HepG2 (cell line): ENCODE measurements around the gene DENND5B. TPM values are rescaled to one million over a fixed set of nuclear protein-coding genes. Genes with fewer than 3 reads are reported as not detected.

Source experiments
- ATF4 ChIP-seq, 2 experiments: fragments of 450-650 bp in 1 of 2; sonication (generic) in 1 of 2; formaldehyde crosslinking; IDR thresholded peaks; 2 replicates each; pipeline versions ENCODE4 v1.5.0 to v1.8.0; 2020 to 2022; ENCODE audit warnings: mild to moderate bottlenecking in 1 of 2, missing genetic modification reagents in 1 of 2
- KLF6 ChIP-seq: IDR thresholded peaks from 2 replicates; pipeline ENCODE4 v1.8.0; 2016; ENCODE audit warnings: missing biosample characterization, missing genetic modification reagents
- NR2F1 ChIP-seq, 2 experiments: fragments of 450-650 bp in 1 of 2; formaldehyde crosslinking in 1 of 2; IDR thresholded peaks; 2 replicates each; pipeline versions ENCODE4 v1.5.0 to v1.6.1; 2016 to 2020; ENCODE audit warnings: mild to moderate bottlenecking in 1 of 2, missing compliant biosample characterization in 1 of 2, missing genetic modification reagents in 1 of 2, moderate library complexity in 1 of 2
- NR2F6 ChIP-seq, 2 experiments: IDR thresholded peaks; 2 replicates each; pipeline ENCODE4 v1.6.1; 2016; ENCODE audit warnings: antibody characterized with exemption in 1 of 2, mild to moderate bottlenecking in 1 of 2
- RARA ChIP-seq: IDR thresholded peaks from 2 replicates; pipeline ENCODE4 v1.6.1; 2016; ENCODE audit warnings: missing genetic modification reagents, missing compliant biosample characterization
- RARG ChIP-seq: sonication (generic); formaldehyde crosslinking; IDR thresholded peaks from 2 replicates; pipeline ENCODE4 v1.4.0; 2020; ENCODE audit warnings: low read depth, mild to moderate bottlenecking, missing genetic modification reagents
- RFX3 ChIP-seq: IDR thresholded peaks from 2 replicates; pipeline ENCODE4 v1.6.1; 2016; ENCODE audit warnings: missing biosample characterization, missing genetic modification reagents
- SRSF9 ChIP-seq: fragments of 200-400 bp; formaldehyde crosslinking; IDR thresholded peaks from 2 replicates; pipeline ENCODE4 v1.6.1; 2018; ENCODE audit warnings: borderline replicate concordance, mild to moderate bottlenecking, low read depth, low read length; ENCODE audit not compliant: insufficient read depth, poor library complexity, severe bottlenecking
- TBX3 ChIP-seq: fragments of 450-650 bp; IDR thresholded peaks from 2 replicates; pipeline ENCODE4 v1.6.1; 2017; ENCODE audit warnings: antibody characterized with exemption, mild to moderate bottlenecking, inconsistent platforms, borderline replicate concordance
- ZHX2 ChIP-seq, 2 experiments: sonication (generic) in 1 of 2; formaldehyde crosslinking in 1 of 2; IDR thresholded peaks; 2 replicates each; pipeline versions ENCODE4 v1.6.1 to v1.9.0; 2014 to 2022; ENCODE audit warnings: antibody characterized with exemption in 1 of 2, borderline replicate concordance in 1 of 2, inconsistent platforms in 1 of 2, low read depth in 1 of 2, missing genetic modification reagents in 1 of 2
- ZNF101 ChIP-seq: sonication (generic); formaldehyde crosslinking; IDR thresholded peaks from 2 replicates; pipeline ENCODE4 v1.4.0; 2020; ENCODE audit warnings: mild to moderate bottlenecking, low read depth, missing genetic modification reagents, borderline replicate concordance
- ZNF12 ChIP-seq: sonication (generic); formaldehyde crosslinking; IDR thresholded peaks from 2 replicates; pipeline ENCODE4 v1.5.0; 2020; ENCODE audit warnings: missing genetic modification reagents
- ZNF562 ChIP-seq: sonication (generic); formaldehyde crosslinking; IDR thresholded peaks from 2 replicates; pipeline ENCODE4 v1.8.0; 2022; ENCODE audit warnings: missing genetic modification reagents, borderline replicate concordance
- ZNF580 ChIP-seq: IDR thresholded peaks from 2 replicates; pipeline ENCODE4 v1.6.1; 2016; ENCODE audit warnings: low read depth, borderline replicate concordance
- ZNF691 ChIP-seq: sonication (generic); formaldehyde crosslinking; IDR thresholded peaks from 2 replicates; pipeline ENCODE4 v1.4.0; 2020; ENCODE audit warnings: missing genetic modification reagents, low read depth, mild to moderate bottlenecking, borderline replicate concordance
- polyA plus RNA-seq, 8 experiments: library from polyadenylated mRNA; depleted of rRNA in 3 of 8; stranded (reverse) in 7 of 8; unstranded in 1 of 8; fragments of >200 nt; fragmentation: Illumina TruSeq in 4 of 8; extraction: Trizol in 4 of 8; gene quantifications; 2 replicates each; pipeline versions ENCODE4 v1.2.1 to v1.2.3, GENCODE V29; 2011 to 2016; ENCODE audit warnings: low read depth in 4 of 8, missing spikeins in 1 of 8, mixed read lengths in 1 of 8; ENCODE audit not compliant: insufficient read depth in 1 of 8
- total RNA-seq, 5 experiments: library from RNA; depleted of rRNA; stranded (reverse); fragments of >200 nt; fragmentation: Illumina TruSeq; extraction: Trizol; gene quantifications; 2 replicates each; pipeline ENCODE4 v1.2.3, GENCODE V29; 2016; ENCODE audit warnings: low read depth in 1 of 5
- TF ChIP-seq, protein P1 (sequence below): sonication (generic); formaldehyde crosslinking; conservative IDR thresholded peaks from 2 replicates; pipeline ENCODE4 v1.4.0; 2020; ENCODE audit warnings: mild to moderate bottlenecking, missing genetic modification reagents, moderate library complexity

Gene DENND5B
- total and polyA plus RNA-seq, 2 of the 13 experiments (the other 11 are each of a cell fraction or from before 2014, with no cell fraction given) = 14.7 to 18.7 TPM

DNA sequence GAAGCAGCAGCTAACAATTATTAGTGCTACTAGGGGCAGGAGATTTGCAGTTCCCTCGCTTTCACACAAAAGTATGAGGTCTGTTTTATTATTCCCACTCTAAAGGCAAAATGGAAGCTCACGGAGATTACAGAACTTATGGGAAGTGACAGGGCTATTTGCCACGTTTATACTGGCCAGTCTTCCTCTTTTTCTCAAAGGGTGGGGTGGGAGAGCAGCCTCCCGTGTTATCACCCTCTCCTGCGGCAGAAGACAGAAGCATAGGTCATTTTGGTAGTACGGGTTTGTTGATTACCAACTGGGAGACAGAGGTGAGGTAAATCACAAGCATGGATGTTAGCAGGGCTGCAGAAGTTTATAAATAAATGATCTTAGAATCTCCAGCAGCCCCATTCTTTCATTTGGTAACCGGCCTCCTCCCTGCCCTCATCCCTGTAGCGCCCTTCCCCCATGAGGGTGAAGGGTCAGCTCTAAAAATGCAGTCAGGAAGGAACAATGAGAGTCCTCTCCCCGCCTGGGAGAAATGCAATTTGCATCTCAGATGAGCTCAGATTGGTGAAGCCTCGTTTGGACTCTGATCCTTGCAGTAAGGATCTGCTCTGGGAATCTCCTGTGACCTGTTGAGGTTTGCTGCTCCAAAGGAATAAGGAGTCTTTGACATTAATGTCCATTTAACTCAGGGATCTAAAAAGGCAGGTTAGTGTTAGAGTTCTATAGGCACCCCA, 220.2 kb downstream of the DENND5B start (continued):
- TF ChIP-seq KLF6 (CRISPR knock-in tag) (no peak), ZNF12 (CRISPR knock-in tag) (no peak), ZNF562 (CRISPR knock-in tag) (no peak), TBX3 (no peak), SRSF9 (no peak), ZNF691 (CRISPR knock-in tag) (no peak), NR2F1 (CRISPR knock-in tag; IDR thresholded peaks at IDR 0.05) (peak; percentile 81 to 82), ZNF580 (CRISPR knock-in tag) (no peak), RARG (CRISPR knock-in tag) (no peak), NR2F6 (IDR thresholded peaks at IDR 0.05) (peak; percentile 90), NR2F6 (CRISPR knock-in tag; IDR thresholded peaks at IDR 0.05) (peak; percentile 88), ZHX2 (IDR thresholded peaks at IDR 0.05; ENCODE audit: low read depth) (no peak), ZHX2 (CRISPR knock-in tag; IDR thresholded peaks at IDR 0.05; ENCODE audit: borderline replicate concordance) (no peak), RARA (CRISPR knock-in tag) (peak; percentile 33), RFX3 (CRISPR knock-in tag) (no peak), ATF4 (CRISPR knock-in tag; IDR thresholded peaks at IDR 0.05) (peak in 1 of 2 experiments; percentile 65; a peak in 2 of 4 replicates), ZNF101 (CRISPR knock-in tag) (no peak)
- TF ChIP-seq, protein P1, sequence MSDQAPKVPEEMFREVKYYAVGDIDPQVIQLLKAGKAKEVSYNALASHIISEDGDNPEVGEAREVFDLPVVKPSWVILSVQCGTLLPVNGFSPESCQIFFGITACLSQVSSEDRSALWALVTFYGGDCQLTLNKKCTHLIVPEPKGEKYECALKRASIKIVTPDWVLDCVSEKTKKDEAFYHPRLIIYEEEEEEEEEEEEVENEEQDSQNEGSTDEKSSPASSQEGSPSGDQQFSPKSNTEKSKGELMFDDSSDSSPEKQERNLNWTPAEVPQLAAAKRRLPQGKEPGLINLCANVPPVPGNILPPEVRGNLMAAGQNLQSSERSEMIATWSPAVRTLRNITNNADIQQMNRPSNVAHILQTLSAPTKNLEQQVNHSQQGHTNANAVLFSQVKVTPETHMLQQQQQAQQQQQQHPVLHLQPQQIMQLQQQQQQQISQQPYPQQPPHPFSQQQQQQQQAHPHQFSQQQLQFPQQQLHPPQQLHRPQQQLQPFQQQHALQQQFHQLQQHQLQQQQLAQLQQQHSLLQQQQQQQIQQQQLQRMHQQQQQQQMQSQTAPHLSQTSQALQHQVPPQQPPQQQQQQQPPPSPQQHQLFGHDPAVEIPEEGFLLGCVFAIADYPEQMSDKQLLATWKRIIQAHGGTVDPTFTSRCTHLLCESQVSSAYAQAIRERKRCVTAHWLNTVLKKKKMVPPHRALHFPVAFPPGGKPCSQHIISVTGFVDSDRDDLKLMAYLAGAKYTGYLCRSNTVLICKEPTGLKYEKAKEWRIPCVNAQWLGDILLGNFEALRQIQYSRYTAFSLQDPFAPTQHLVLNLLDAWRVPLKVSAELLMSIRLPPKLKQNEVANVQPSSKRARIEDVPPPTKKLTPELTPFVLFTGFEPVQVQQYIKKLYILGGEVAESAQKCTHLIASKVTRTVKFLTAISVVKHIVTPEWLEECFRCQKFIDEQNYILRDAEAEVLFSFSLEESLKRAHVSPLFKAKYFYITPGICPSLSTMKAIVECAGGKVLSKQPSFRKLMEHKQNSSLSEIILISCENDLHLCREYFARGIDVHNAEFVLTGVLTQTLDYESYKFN = peak; percentile 51
